Lower leg skin (tissue), 3 donors: ENCODE measurements around the gene DIP2B.

Experiments used
- CTCF ChIP-seq, 3 donors: fragments of 450-650 bp; IDR thresholded peaks; one replicate each; pipeline ENCODE4 v1.5.1; 2016; ENCODE audit warnings: antibody characterized with exemption in 3 of 3, mild to moderate bottlenecking in 3 of 3, moderate library complexity in 2 of 3
- POLR2A ChIP-seq, 2 donors: fragments of 450-650 bp; IDR thresholded peaks; one replicate each; pipeline ENCODE4 v1.6.1; 2016 to 2017; ENCODE audit warnings: antibody characterized with exemption in 2 of 2, mild to moderate bottlenecking in 1 of 2, moderate library complexity in 1 of 2

GRCh38 chr12:50584135-50584534 is 79.3 kb downstream of the DIP2B start:
- TF ChIP-seq CTCF (IDR thresholded peaks at IDR 0.05) (no peak), POLR2A (IDR thresholded peaks at IDR 0.05) (no peak)
